Gastrocnemius medialis (tissue), 4 donors: ENCODE results near the gene ANKRD13B. TPM values are rescaled to one million over a fixed set of nuclear protein-coding genes. Genes with fewer than 3 reads are reported as not detected.

ENCODE experiments used
- ATAC-seq, 2 donors: fragments of 150-250 bp; one replicate each; pipeline ENCODE4 v1.9.1; 2016
- DNase-seq, 2 donors: peaks; one replicate each; pipeline ENCODE4 v3.0.0-alpha.2; 2019
- H3K27ac ChIP-seq, 4 donors: fragments of 200-600 bp; sonication (generic); 1 replicate in 1 of 4; 2 replicates in 3 of 4; pipeline ENCODE4 v1.5.1; 2016 to 2018; ENCODE audit warnings: mild to moderate bottlenecking in 2 of 4, moderate library complexity in 1 of 4
- H3K27me3 ChIP-seq, 3 donors: fragments of 200-600 bp; sonication (generic) in 2 of 3; 1 replicate in 1 of 3; 2 replicates in 2 of 3; pipeline versions ENCODE4 v1.5.1 to v1.6.0; 2016 to 2019; ENCODE audit warnings: mild to moderate bottlenecking in 1 of 3, moderate library complexity in 1 of 3
- H3K36me3 ChIP-seq, 2 donors: fragments of 200-600 bp; sonication (generic) in 1 of 2; one replicate each; pipeline ENCODE4 v1.5.1; 2017 to 2018
- H3K4me1 ChIP-seq, 2 donors: fragments of 200-600 bp; sonication (generic) in 1 of 2; one replicate each; pipeline ENCODE4 v1.5.1; 2016 to 2017; ENCODE audit warnings: mild to moderate bottlenecking in 2 of 2
- H3K4me3 ChIP-seq, 4 donors: fragments of 200-600 bp; sonication (generic) in 3 of 4; 1 replicate in 1 of 4; 2 replicates in 3 of 4; pipeline ENCODE4 v1.5.1; 2016 to 2019; ENCODE audit warnings: mild to moderate bottlenecking in 2 of 4
- H3K9me3 ChIP-seq, 3 donors: fragments of 200-600 bp; sonication (generic) in 2 of 3; 1 replicate in 1 of 3; 2 replicates in 2 of 3; pipeline ENCODE4 v1.5.1; 2016 to 2019
- CTCF ChIP-seq, 5 experiments: fragments of 450-650 bp in 3 of 5; fragments of 200-600 bp in 2 of 5; sonication (generic) in 2 of 5; IDR thresholded peaks in 4 of 5; conservative IDR thresholded peaks in 1 of 5; 1 replicate in 4 of 5; 2 replicates in 1 of 5; pipeline ENCODE4 v1.5.1; 2016 to 2019; ENCODE audit warnings: antibody characterized with exemption in 5 of 5, mild to moderate bottlenecking in 3 of 5, moderate library complexity in 3 of 5
- POLR2A ChIP-seq, 2 donors: fragments of 450-650 bp; IDR thresholded peaks; one replicate each; pipeline ENCODE4 v1.6.1; 2017; ENCODE audit warnings: antibody characterized with exemption in 2 of 2, mild to moderate bottlenecking in 2 of 2, moderate library complexity in 2 of 2
- in situ Hi-C, 4 donors: fragments of 200-750 bp; cut with MboI; loops; one replicate each; pipeline versions ENCODE4 v1.15.0 to v1.8.0; 2017; ENCODE audit warnings: low sequenced_read_pairs in 4 of 4
- intact Hi-C: fragments of 100-400 bp; cut with DNase I; formaldehyde crosslinking; loops from one replicate; pipeline ENCODE4 v1.15.1; 2023; ENCODE audit warnings: low total_unique reads
- total RNA-seq, 4 donors: library from RNA; depleted of rRNA; stranded (reverse); fragments of >200 nt; gene quantifications; one replicate each; pipeline versions ENCODE4 v1.1.0 to v1.2.3, GENCODE V29; 2016

ANKRD13B gene
- 10 to 100 TPM in 1 of 4 donors, 1 to 10 TPM in 3; 8.2 to 11.5 (median 9.2) TPM for total RNA-seq

GRCh38 chr17:29592850-29593551 is at the start of gene ANKRD13B:
TSS of gene ANKRD13B (plus strand) at chr17:29593132. CDS start at chr17:29593622, 490 bp downstream.
- peak within 1 kb of the TSS; percentile 85 to 98 (median 93) for H3K27ac ChIP-seq
- ATAC-seq: no peak
- no peak for TF ChIP-seq CTCF (IDR thresholded peaks at IDR 0.05 in 4 of 5, conservative IDR thresholded peaks at IDR 0.05 in 1 of 5)
- no peak for TF ChIP-seq POLR2A (IDR thresholded peaks at IDR 0.05)

GRCh38 chr17:29544066-29544465 is 48.9 kb upstream of the ANKRD13B start:
- TF ChIP-seq CTCF (IDR thresholded peaks at IDR 0.05 in 4 of 5, conservative IDR thresholded peaks at IDR 0.05 in 1 of 5) (no peak), POLR2A (IDR thresholded peaks at IDR 0.05) (no peak)
- in situ Hi-C loops: no loop called here

More at GRCh38 chr17:29592850-29593551, at the start of gene ANKRD13B:
- Histone ChIP-seq H3K4me1 (peaks cover 39 to 47% of the 10 kb centered on the region in 2 donors), H3K4me3 (peak within 1 kb of the TSS; percentile 62 to 89 (median 70)), H3K9me3 (no peaks in the 10 kb centered on the region), H3K27me3 (no peaks in the 10 kb centered on the region), H3K36me3 (no peaks in the 10 kb centered on the region)
- no peak for DNase-seq
- intact Hi-C loops: no loop called here
- in situ Hi-C loops: loop anchor here in 1 of 4 donors (25.0 kb wide), 1 partner anchor 344 kb away; the partner anchor contains the start of genes EFCAB5 and SSH2

GRCh38 chr17:29546085-29546484 is 46.8 kb upstream of the ANKRD13B start:
- intact Hi-C loops (no loop called here), in situ Hi-C loops (no loop called here)
- ATAC-seq (no peak), DNase-seq (no peak)
- Histone ChIP-seq H3K9me3 (no peaks in the 10 kb centered on the region), H3K27ac (no peak overlapping the region), H3K36me3 (peaks cover 0 to 21% of the 10 kb centered on the region in 2 donors), H3K27me3 (no peaks in the 10 kb centered on the region), H3K4me3 (no peak overlapping the region), H3K4me1 (peaks cover 6 to 14% of the 10 kb centered on the region in 2 donors)
- TF ChIP-seq POLR2A (IDR thresholded peaks at IDR 0.05): no peak
- TF ChIP-seq CTCF (IDR thresholded peaks at IDR 0.05 in 4 of 5, conservative IDR thresholded peaks at IDR 0.05 in 1 of 5): no peak

More at GRCh38 chr17:29544066-29544465, 48.9 kb upstream of the ANKRD13B start:
- H3K4me3 ChIP-seq: no peak overlapping the region
- H3K9me3 ChIP-seq: no peaks in the 10 kb centered on the region
- H3K27ac ChIP-seq: no peak overlapping the region
- peaks cover 0 to 33% of the 10 kb centered on the region in 2 donors for H3K36me3 ChIP-seq
- H3K4me1 ChIP-seq: peaks cover 0 to 1% of the 10 kb centered on the region in 2 donors
- no peaks in the 10 kb centered on the region for H3K27me3 ChIP-seq
- no peak for DNase-seq
- no peak for ATAC-seq
- intact Hi-C loops: no loop called here

DNA sequence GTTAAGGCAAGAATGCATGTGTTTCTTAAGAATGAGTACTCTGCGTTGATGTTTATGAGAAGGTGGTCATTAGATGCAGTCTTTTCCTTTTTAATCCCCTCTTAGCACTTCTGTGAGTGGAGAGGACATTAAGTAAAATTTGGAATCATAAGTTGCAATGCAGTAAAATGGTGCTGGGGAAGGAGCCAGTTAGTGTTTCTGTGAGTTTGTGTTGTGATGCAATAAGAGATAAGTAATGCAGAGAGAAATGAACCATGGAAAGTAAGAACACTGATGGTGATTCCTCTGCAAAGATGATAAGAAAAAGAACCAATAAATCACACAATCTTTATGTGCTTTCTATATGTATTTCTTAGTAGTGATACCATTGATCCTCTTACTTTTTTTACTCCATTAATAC is 46.1 kb upstream of the ANKRD13B start:
- DNase-seq: no peak
- intact Hi-C loops (no loop called here), in situ Hi-C loops (no loop called here)
- TF ChIP-seq CTCF (IDR thresholded peaks at IDR 0.05 in 4 of 5, conservative IDR thresholded peaks at IDR 0.05 in 1 of 5) (no peak), POLR2A (IDR thresholded peaks at IDR 0.05) (no peak)
- no peak for ATAC-seq
- Histone ChIP-seq H3K27ac (no peak overlapping the region), H3K4me1 (peaks cover 6 to 14% of the 10 kb centered on the region in 2 donors), H3K4me3 (no peak overlapping the region), H3K36me3 (peaks cover 0 to 16% of the 10 kb centered on the region in 2 donors), H3K9me3 (no peaks in the 10 kb centered on the region), H3K27me3 (no peaks in the 10 kb centered on the region)
